IMR-90 (cell line): ENCODE data around the gene MYO5A. TPM values are rescaled to one million over a fixed set of nuclear protein-coding genes. Genes with fewer than 3 reads are reported as not detected.
"Not testable (repeated sequence)": the region's sequence is repeated elsewhere in the genome, so short reads cannot be mapped to it uniquely, and the experiment has no call there.

Experiments used
- ATAC-seq: fragments of 200-7000 bp; cut with Tn5 transposase; 2 replicates; pipeline ENCODE4 v1.9.1; 2020; ENCODE audit warnings: low read depth, mild to moderate bottlenecking, moderate library complexity
- BruUV-seq: library from RNA; stranded (reverse); fragments of 400-500 nt; replicated peaks from 2 replicates; lab custom pipeline; 2021; lab: Mats Ljungman, UMichigan
- CTCF ChIA-PET: fragments of 300-600 bp; formaldehyde crosslinking; extraction: SDS; loops from one replicate; lab custom pipeline; 2021; ENCODE audit warnings: antibody characterized with exemption; lab: Yijun Ruan, JAX
- POLR2A ChIA-PET: fragments of 300-600 bp; sonication (Branson Sonifier 250); formaldehyde crosslinking; loops from one replicate; lab custom pipeline; 2022; ENCODE audit warnings: antibody characterized with exemption; ENCODE audit not compliant: unreplicated experiment; lab: Charles Lee
- DNase-seq: peaks from one replicate; pipeline ENCODE4 v3.0.0; 2013
- H2AFZ ChIP-seq: replicated peaks from 2 replicates; pipeline ENCODE3; 2013; ENCODE audit warnings: low read length, mild to moderate bottlenecking; ENCODE audit not compliant: poor library complexity
- H2AK5ac ChIP-seq: 2 replicates; pipeline ENCODE4 v1.6.1; 2013; ENCODE audit warnings: low read depth, low read length, inconsistent platforms
- H2AK9ac ChIP-seq: replicated peaks from 2 replicates; pipeline ENCODE3; 2013; ENCODE audit warnings: mild to moderate bottlenecking, low read depth, low read length, moderate library complexity; ENCODE audit not compliant: poor library complexity
- H2BK120ac ChIP-seq: 2 replicates; pipeline ENCODE4 v1.6.1; 2013; ENCODE audit warnings: low read depth, low read length, inconsistent platforms
- H2BK15ac ChIP-seq: 3 replicates; pipeline ENCODE4 v1.6.1; 2013; ENCODE audit warnings: low read depth, low read length, inconsistent platforms
- H2BK20ac ChIP-seq: 2 replicates; pipeline ENCODE4 v1.6.1; 2013; ENCODE audit warnings: low read depth, mild to moderate bottlenecking, inconsistent platforms, low read length, moderate library complexity
- H2BK5ac ChIP-seq: 2 replicates; pipeline ENCODE4 v1.6.1; 2013; ENCODE audit warnings: mild to moderate bottlenecking, low read depth, low read length, inconsistent platforms; ENCODE audit not compliant: poor library complexity, severe bottlenecking
- H3K14ac ChIP-seq: replicated peaks from 2 replicates; pipeline ENCODE4 v1.6.1; 2013; ENCODE audit warnings: low read depth, low read length, inconsistent platforms
- H3K18ac ChIP-seq: 2 replicates; pipeline ENCODE4 v1.6.1; 2013; ENCODE audit warnings: low read depth, low read length, control low read depth
- H3K23ac ChIP-seq: 2 replicates; pipeline ENCODE4 v1.6.1; 2013; ENCODE audit warnings: low read depth, low read length, inconsistent platforms
- H3K27ac ChIP-seq: 2 replicates; pipeline ENCODE4 v1.5.1; 2013; ENCODE audit warnings: mild to moderate bottlenecking, control low read depth, low read length; ENCODE audit not compliant: insufficient read depth
- H3K27me3 ChIP-seq: 2 replicates; pipeline ENCODE4 v1.6.1; 2013; ENCODE audit warnings: low read length; ENCODE audit not compliant: control insufficient read depth, insufficient read depth
- H3K36me3 ChIP-seq: 2 replicates; pipeline ENCODE4 v1.6.1; 2013; ENCODE audit warnings: low read length, mixed read lengths; ENCODE audit not compliant: control insufficient read depth, insufficient read depth
- H3K4ac ChIP-seq: 2 replicates; pipeline ENCODE4 v1.6.1; 2013; ENCODE audit warnings: low read depth, low read length, inconsistent platforms
- H3K4me1 ChIP-seq: 2 replicates; pipeline ENCODE4 v1.6.1; 2013; ENCODE audit warnings: low read length, mixed read lengths; ENCODE audit not compliant: control insufficient read depth, insufficient read depth
- H3K4me2 ChIP-seq: 2 replicates; pipeline ENCODE4 v1.6.1; 2013; ENCODE audit warnings: low read depth, mild to moderate bottlenecking, control low read depth, low read length, moderate library complexity
- H3K4me3 ChIP-seq: 2 replicates; pipeline ENCODE4 v1.5.1; 2013; ENCODE audit warnings: low read depth, mild to moderate bottlenecking, control low read depth, low read length, moderate library complexity; ENCODE audit not compliant: insufficient read depth
- H3K56ac ChIP-seq: 2 replicates; pipeline ENCODE4 v1.6.1; 2013; ENCODE audit warnings: low read length, inconsistent platforms; ENCODE audit not compliant: insufficient read depth; ENCODE audit errors: extremely low read depth
- H3K79me1 ChIP-seq, 2 experiments: 2 replicates each; pipeline ENCODE4 v1.6.1; 2013; ENCODE audit warnings: low read length in 2 of 2, inconsistent platforms in 1 of 2, low read depth in 1 of 2
- H3K9ac ChIP-seq: 2 replicates; pipeline ENCODE4 v1.6.1; 2013; ENCODE audit warnings: low read depth, low read length, control low read depth
- H3K9me1 ChIP-seq: 2 replicates; pipeline ENCODE4 v1.6.1; 2013; ENCODE audit warnings: low read length, inconsistent platforms; ENCODE audit not compliant: insufficient read depth
- H3K9me3 ChIP-seq: 2 replicates; pipeline ENCODE4 v1.6.1; 2013; ENCODE audit warnings: low read length; ENCODE audit not compliant: control insufficient read depth, insufficient read depth
- H4K20me1 ChIP-seq: 2 replicates; pipeline ENCODE4 v1.6.1; 2013; ENCODE audit warnings: low read length, inconsistent platforms; ENCODE audit not compliant: insufficient read depth
- H4K5ac ChIP-seq: 2 replicates; pipeline ENCODE4 v1.6.1; 2013; ENCODE audit warnings: mild to moderate bottlenecking, low read depth, low read length, control low read depth
- H4K8ac ChIP-seq, 2 experiments: 2 replicates each; pipeline ENCODE4 v1.6.1; 2013; ENCODE audit warnings: low read depth in 2 of 2, low read length in 2 of 2, control low read depth in 1 of 2, inconsistent platforms in 1 of 2
- H4K91ac ChIP-seq: 2 replicates; pipeline ENCODE4 v1.6.1; 2013; ENCODE audit warnings: low read depth, low read length, inconsistent platforms; ENCODE audit not compliant: insufficient read depth
- FOS ChIP-seq: fragments of 150-350 bp; IDR thresholded peaks from 2 replicates; pipeline ENCODE4 v1.6.1; 2016; ENCODE audit warnings: low read depth, low read length
- MAFK ChIP-seq: IDR thresholded peaks from 2 replicates; pipeline ENCODE4 v1.6.1; 2012; ENCODE audit warnings: low read depth, low read length, improper control_type of control experiment
- NFE2L2 ChIP-seq: fragments of 150-350 bp; IDR thresholded peaks from 2 replicates; pipeline ENCODE4 v1.6.1; 2016; ENCODE audit warnings: low read depth, mild to moderate bottlenecking, low read length
- POLR2A ChIP-seq: IDR thresholded peaks from 2 replicates; pipeline ENCODE4 v1.6.1; 2012; ENCODE audit warnings: mild to moderate bottlenecking, low read depth, low read length
- RAD21 ChIP-seq: IDR thresholded peaks from 2 replicates; pipeline ENCODE4 v1.6.1; 2012; ENCODE audit warnings: low read length, improper control_type of control experiment
- RCOR1 ChIP-seq: IDR thresholded peaks from 2 replicates; pipeline ENCODE4 v1.6.1; 2012; ENCODE audit warnings: mild to moderate bottlenecking, low read length, improper control_type of control experiment; ENCODE audit not compliant: insufficient replicate concordance
- WGBS, 2 experiments: methylation state at CpG; one replicate each; pipeline versions ENCODE4 v1.1.5 to v1.1.7; 2013; ENCODE audit warnings: missing lambda C conversion rate in 2 of 2; ENCODE audit not compliant: insufficient read length in 1 of 2; ENCODE audit errors: extremely low coverage in 2 of 2; 5-methylcytosine and 5-hydroxymethylcytosine counted together
- dilution Hi-C: fragments of 300-500 bp; cut with HindIII; formaldehyde crosslinking; loops from one replicate; pipeline ENCODE4 v1.14.3; 2018; ENCODE audit warnings: low sequenced_read_pairs; ENCODE audit not compliant: unreplicated experiment
- in situ Hi-C: fragments of 300-500 bp; cut with MboI; formaldehyde crosslinking; loops from 3 replicates; pipeline ENCODE4 v1.14.3; 2019; ENCODE audit warnings: low sequenced_read_pairs, inconsistent platforms, mixed read lengths
- intact Hi-C: fragments of 100-400 bp; cut with micrococcal nuclease; formaldehyde crosslinking; loops from 2 replicates; pipeline ENCODE4 v1.10.0; 2022
- polyA plus RNA-seq, 3 experiments: library from polyadenylated mRNA; depleted of rRNA; stranded (reverse); fragments of >200 nt; gene quantifications; 2 replicates each; pipeline ENCODE4 v1.2.3, GENCODE V29; 2012; ENCODE audit warnings: low replicate concordance in 1 of 3
- total RNA-seq: library from RNA; depleted of rRNA; stranded (reverse); fragments of >200 nt; gene quantifications from 2 replicates; pipeline ENCODE4 v1.2.3, GENCODE V29; 2012
- TF ChIP-seq, protein P1 (sequence below): conservative IDR thresholded peaks from 2 replicates; pipeline ENCODE4 v1.5.1; 2012; ENCODE audit warnings: mild to moderate bottlenecking, low read depth, low read length, improper control_type of control experiment

Gene MYO5A
- total and polyA plus RNA-seq, 2 of the 4 experiments (the other 2 are of a cell fraction): 19.4 to 69.2 TPM

DNA sequence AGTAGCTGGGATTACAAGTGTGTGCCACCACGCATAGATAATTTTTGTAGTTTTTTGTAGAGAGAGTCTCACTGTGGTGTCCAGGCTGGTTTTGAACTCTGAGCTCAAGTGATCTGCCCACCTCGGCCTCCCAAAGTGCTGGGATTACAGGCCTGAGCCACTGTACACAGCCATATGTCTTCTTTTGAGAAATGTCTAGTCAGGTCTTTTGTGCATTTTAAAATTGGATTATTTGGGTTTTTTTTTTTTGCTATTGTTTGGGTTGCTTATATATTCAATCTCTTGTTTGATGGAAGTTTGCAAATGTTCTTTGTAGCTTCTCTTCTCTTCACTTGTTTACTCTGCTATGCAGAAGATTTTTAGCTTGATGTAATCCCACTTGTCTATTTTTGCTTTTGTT lies 46.4 kb upstream of the MYO5A start:
- ChIA-PET POLR2A (no interaction called here), CTCF (interaction anchor here (0.6 kb wide), 1 partner anchor 690 kb away, joined by 3 read pairs; no protein-coding TSS in a partner anchor)
- no peaks in the 10 kb centered on the region for H3K9me3 ChIP-seq
- H2AK5ac ChIP-seq: no peak overlapping the region
- H3K4me1 ChIP-seq: no peaks in the 10 kb centered on the region
- H2BK20ac ChIP-seq: no peak overlapping the region
- no peak for ATAC-seq
- intact Hi-C loops (no loop called here), in situ Hi-C loops (no loop called here), dilution Hi-C loops (no loop called here)
- no peaks in the 10 kb centered on the region for H3K79me1 ChIP-seq
- H4K8ac ChIP-seq: no peak overlapping the region
- BruUV-seq: no TSS peak
- H2AFZ ChIP-seq: no peak overlapping the region
- TF ChIP-seq, protein P1, sequence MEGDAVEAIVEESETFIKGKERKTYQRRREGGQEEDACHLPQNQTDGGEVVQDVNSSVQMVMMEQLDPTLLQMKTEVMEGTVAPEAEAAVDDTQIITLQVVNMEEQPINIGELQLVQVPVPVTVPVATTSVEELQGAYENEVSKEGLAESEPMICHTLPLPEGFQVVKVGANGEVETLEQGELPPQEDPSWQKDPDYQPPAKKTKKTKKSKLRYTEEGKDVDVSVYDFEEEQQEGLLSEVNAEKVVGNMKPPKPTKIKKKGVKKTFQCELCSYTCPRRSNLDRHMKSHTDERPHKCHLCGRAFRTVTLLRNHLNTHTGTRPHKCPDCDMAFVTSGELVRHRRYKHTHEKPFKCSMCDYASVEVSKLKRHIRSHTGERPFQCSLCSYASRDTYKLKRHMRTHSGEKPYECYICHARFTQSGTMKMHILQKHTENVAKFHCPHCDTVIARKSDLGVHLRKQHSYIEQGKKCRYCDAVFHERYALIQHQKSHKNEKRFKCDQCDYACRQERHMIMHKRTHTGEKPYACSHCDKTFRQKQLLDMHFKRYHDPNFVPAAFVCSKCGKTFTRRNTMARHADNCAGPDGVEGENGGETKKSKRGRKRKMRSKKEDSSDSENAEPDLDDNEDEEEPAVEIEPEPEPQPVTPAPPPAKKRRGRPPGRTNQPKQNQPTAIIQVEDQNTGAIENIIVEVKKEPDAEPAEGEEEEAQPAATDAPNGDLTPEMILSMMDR: no peak
- TF ChIP-seq RCOR1 (no peak), FOS (no peak), POLR2A (no peak), NFE2L2 (no peak), MAFK (peak; percentile 46), RAD21 (no peak)
- H3K4me3 ChIP-seq: no peak overlapping the region
- WGBS, 2 experiments: no CpG with 5 or more reads among the region's 2 CpGs
- no peak overlapping the region for H4K5ac ChIP-seq
- no peak overlapping the region for H2BK120ac ChIP-seq
- H3K4me2 ChIP-seq: no peak overlapping the region
- no peak overlapping the region for H2AK9ac ChIP-seq
- H3K27me3 ChIP-seq: no peaks in the 10 kb centered on the region
- H3K36me3 ChIP-seq: no peaks in the 10 kb centered on the region
- H3K9ac ChIP-seq: no peak overlapping the region
- no peak overlapping the region for H3K27ac ChIP-seq
- no peak overlapping the region for H3K14ac ChIP-seq
- DNase-seq: no peak
- no peak overlapping the region for H3K4ac ChIP-seq
- no peak overlapping the region for H3K23ac ChIP-seq
- H3K18ac ChIP-seq: no peak overlapping the region
- H3K56ac ChIP-seq: no peak overlapping the region
- H3K9me1 ChIP-seq: no peaks in the 10 kb centered on the region
- no peak overlapping the region for H4K91ac ChIP-seq
- no peaks in the 10 kb centered on the region for H4K20me1 ChIP-seq
- no peak overlapping the region for H2BK5ac ChIP-seq
- H2BK15ac ChIP-seq: no peak overlapping the region

DNA sequence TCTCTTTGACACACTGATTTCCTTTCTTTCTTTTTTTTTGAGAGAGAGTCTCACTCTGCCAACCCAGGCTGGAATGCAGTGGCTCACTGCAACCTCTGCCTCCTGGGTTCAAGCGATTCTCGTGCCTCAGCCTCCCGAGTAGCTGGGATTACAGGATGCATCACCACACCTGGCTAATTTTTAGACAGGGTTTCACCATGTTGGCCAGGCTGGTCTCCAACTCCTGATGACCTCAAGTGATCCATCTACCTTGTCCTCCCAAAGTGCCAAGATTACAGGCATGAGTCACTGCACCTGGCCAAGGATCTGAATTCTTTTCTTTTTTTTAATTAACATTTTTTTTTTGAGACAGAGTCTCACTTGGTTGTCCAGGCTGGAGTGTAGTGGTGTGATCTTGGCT lies 45.9 kb upstream of the MYO5A start:
- in situ Hi-C loops, H2AK5ac ChIP-seq, dilution Hi-C loops, H4K8ac ChIP-seq, H4K5ac ChIP-seq, H3K4me1 ChIP-seq, H3K79me1 ChIP-seq, H2BK120ac ChIP-seq, intact Hi-C loops, H3K9me1 ChIP-seq, ATAC-seq, H3K36me3 ChIP-seq, DNase-seq, H2BK5ac ChIP-seq, H3K27me3 ChIP-seq, H4K91ac ChIP-seq, H3K4me3 ChIP-seq, H2BK20ac ChIP-seq, H4K20me1 ChIP-seq, H2BK15ac ChIP-seq, H3K56ac ChIP-seq, H2AK9ac ChIP-seq, H3K27ac ChIP-seq, H3K18ac ChIP-seq, H3K4ac ChIP-seq, H3K14ac ChIP-seq, H3K9ac ChIP-seq, H3K23ac ChIP-seq, POLR2A ChIA-PET, H2AFZ ChIP-seq, H3K9me3 ChIP-seq, BruUV-seq, H3K4me2 ChIP-seq: not testable (repeated sequence)
- WGBS, 2 experiments: 92% methylated on average over 3 of the region's 3 CpGs; no CpG with 5 or more reads in 1 of the 2 experiments
- CTCF ChIA-PET: interaction anchor here (0.6 kb wide), 1 partner anchor 690 kb away, joined by 3 read pairs; no protein-coding TSS in a partner anchor
